Ascending aorta (tissue), 2 donors: ENCODE results near the gene CTDSPL. TPM values are rescaled to one million over a fixed set of nuclear protein-coding genes. Genes with fewer than 3 reads are reported as not detected.

Source experiments
- DNase-seq, 2 donors: peaks; one replicate each; pipeline ENCODE4 v3.0.0-alpha.2; 2019; ENCODE audit warnings: low spot score in 2 of 2
- H3K27ac ChIP-seq, 2 donors: fragments of 200-600 bp; sonication (generic); one replicate each; pipeline ENCODE4 v1.5.1; 2016 to 2017; ENCODE audit warnings: mild to moderate bottlenecking in 1 of 2
- H3K27me3 ChIP-seq: fragments of 200-600 bp; sonication (generic); one replicate; pipeline ENCODE4 v1.5.1; 2017
- H3K36me3 ChIP-seq, 2 donors: fragments of 200-600 bp; sonication (generic); one replicate each; pipeline ENCODE4 v1.5.1; 2016
- H3K4me1 ChIP-seq, 2 donors: fragments of 200-600 bp; sonication (generic); one replicate each; pipeline ENCODE4 v1.5.1; 2016 to 2017; ENCODE audit warnings: mild to moderate bottlenecking in 1 of 2
- H3K4me3 ChIP-seq, 2 donors: fragments of 200-600 bp; sonication (generic); one replicate each; pipeline ENCODE4 v1.5.1; 2016 to 2017; ENCODE audit warnings: mild to moderate bottlenecking in 1 of 2
- H3K9me3 ChIP-seq, 2 donors: fragments of 200-600 bp; sonication (generic); one replicate each; pipeline ENCODE4 v1.5.1; 2016
- intact Hi-C: fragments of 100-400 bp; cut with DNase I; formaldehyde crosslinking; loops from one replicate; pipeline ENCODE4 v1.15.1; 2023
- total RNA-seq: library from RNA; depleted of rRNA; stranded (reverse); fragments of >200 nt; gene quantifications from one replicate; pipeline ENCODE4 v1.1.0, GENCODE V29; 2016
- TF ChIP-seq, protein P1 (sequence below), 3 experiments: fragments of 200-600 bp in 2 of 3; fragments of 450-650 bp in 1 of 3; sonication (generic) in 2 of 3; IDR thresholded peaks; one replicate each; pipeline ENCODE4 v1.5.1; 2016 to 2019; ENCODE audit warnings: antibody characterized with exemption in 3 of 3, mild to moderate bottlenecking in 1 of 3, moderate library complexity in 1 of 3

Gene CTDSPL
- total RNA-seq, 1 donor from 2014 or later: 80.9 TPM

DNA sequence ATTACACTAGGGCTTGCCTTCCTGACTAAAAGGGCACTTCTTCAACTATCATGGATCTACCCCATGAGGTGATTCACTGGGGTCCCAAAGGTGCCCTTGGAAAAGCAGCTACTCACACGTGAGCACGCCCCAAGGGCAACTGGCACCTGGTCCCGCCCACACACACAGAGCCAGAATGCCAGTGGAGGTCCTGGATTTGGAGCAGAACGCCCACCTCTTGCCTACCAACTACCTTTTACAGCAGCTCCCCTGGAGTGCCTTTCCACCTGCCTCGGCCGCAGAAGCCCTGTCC is 1.8 kb upstream of the CTDSPL start:
- DNase-seq: no peak
- Histone ChIP-seq H3K4me3 (peak overlapping the region in 1 of 2 donors; percentile 86), H3K27me3 (no peaks in the 10 kb centered on the region), H3K4me1 (peaks cover 7 to 22% of the 10 kb centered on the region in 2 donors), H3K36me3 (no peaks in the 10 kb centered on the region), H3K9me3 (no peaks in the 10 kb centered on the region), H3K27ac (peak overlapping the region; percentile 83 to 92)
- intact Hi-C loops: no loop called here
- TF ChIP-seq, protein P1, sequence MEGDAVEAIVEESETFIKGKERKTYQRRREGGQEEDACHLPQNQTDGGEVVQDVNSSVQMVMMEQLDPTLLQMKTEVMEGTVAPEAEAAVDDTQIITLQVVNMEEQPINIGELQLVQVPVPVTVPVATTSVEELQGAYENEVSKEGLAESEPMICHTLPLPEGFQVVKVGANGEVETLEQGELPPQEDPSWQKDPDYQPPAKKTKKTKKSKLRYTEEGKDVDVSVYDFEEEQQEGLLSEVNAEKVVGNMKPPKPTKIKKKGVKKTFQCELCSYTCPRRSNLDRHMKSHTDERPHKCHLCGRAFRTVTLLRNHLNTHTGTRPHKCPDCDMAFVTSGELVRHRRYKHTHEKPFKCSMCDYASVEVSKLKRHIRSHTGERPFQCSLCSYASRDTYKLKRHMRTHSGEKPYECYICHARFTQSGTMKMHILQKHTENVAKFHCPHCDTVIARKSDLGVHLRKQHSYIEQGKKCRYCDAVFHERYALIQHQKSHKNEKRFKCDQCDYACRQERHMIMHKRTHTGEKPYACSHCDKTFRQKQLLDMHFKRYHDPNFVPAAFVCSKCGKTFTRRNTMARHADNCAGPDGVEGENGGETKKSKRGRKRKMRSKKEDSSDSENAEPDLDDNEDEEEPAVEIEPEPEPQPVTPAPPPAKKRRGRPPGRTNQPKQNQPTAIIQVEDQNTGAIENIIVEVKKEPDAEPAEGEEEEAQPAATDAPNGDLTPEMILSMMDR (IDR thresholded peaks at IDR 0.05): no peak

DNA sequence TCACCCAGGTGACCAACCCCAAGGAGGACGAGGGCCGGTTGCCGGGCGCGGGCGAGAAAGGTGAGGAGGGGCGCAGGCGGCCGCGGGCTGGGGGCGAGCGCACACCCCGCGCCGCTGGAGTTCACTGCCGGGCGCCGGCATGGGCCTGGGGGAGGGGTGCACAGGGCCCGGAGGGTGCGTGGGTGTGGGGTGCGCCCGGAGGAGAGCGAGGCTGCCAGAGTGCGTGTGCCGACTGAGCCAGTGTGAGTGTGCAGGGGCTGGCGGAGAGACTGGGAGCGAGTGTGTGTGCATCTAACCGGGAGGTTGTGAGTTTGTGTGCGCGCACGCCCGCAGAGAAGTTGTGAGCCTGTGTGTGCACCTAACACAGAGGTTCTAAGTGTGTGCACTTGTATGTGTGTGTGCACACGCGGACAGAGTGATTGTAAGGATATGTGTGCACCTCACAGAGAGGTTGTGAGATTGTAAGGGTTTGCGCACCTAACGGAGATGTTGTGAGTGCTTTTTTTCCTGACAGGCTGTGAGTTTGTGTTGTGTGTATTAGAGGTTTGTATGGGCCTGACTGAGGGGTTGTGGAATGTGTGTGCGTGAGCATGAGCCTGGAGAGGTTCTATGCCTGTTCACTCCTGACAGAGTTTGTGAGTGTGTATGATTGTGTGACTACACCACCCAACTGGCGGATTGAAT is 681 bp downstream of the CTDSPL start:
- Histone ChIP-seq H3K27me3 (no peaks in the 10 kb centered on the region), H3K9me3 (no peaks in the 10 kb centered on the region), H3K4me3 (peak overlapping the region; percentile 57 to 86), H3K27ac (peak overlapping the region; percentile 77 to 79), H3K4me1 (peaks cover 4 to 19% of the 10 kb centered on the region in 2 donors), H3K36me3 (no peaks in the 10 kb centered on the region)
- peak in 1 of 2 donors; percentile 78 for DNase-seq
- TF ChIP-seq, protein P1 (IDR thresholded peaks at IDR 0.05): no peak
- intact Hi-C loops: no loop called here

DNA sequence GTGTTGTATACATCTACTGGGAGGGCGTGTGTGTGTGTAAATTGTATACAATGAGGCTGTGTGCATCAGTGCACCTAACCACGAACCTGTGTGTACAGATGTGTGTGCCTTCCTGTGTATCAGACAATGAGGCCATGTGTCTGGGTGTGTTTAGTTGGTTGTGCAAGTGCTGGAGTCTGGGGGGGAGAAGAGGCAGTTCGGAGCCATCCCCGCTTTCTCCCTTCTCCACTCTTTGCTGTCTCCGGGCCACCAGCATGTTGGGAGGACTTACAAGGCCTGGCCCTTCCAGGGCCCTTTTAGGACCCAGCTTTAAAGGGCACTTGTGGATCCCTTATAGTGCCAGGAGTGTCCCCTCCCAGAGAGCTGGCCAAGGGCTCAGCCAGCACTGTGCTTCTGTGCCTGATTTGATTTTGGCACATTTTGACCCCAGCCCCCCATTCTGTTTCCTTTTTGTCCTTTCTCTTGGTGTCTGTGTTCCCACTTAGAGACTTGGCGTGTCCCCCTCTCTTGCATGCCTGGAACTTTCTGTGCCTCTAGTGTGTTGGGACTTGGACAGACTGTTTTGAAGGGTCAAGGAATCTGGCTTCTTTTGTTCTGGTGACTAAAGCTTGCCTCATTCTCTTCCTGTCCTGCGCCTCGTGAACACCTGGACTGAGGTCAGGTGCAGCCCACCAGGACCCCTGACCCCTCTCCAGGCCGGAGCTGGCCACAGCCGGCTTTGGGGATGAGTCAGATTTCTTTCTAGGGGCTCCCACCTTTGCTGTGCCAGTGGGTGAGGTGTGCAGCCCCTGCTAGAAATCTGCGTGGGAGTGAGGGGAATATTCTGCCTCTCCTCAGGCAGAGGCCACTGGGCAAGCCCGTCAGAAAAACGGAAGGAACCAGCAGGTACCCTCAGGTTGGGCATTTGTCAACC is 1.5 kb downstream of the CTDSPL start:
- peak overlapping the region; percentile 77 to 79 for H3K27ac ChIP-seq
- H3K36me3 ChIP-seq: no peaks in the 10 kb centered on the region
- H3K4me3 ChIP-seq: peak overlapping the region; percentile 57 to 86
- no peak for DNase-seq
- H3K9me3 ChIP-seq: no peaks in the 10 kb centered on the region
- no peaks in the 10 kb centered on the region for H3K27me3 ChIP-seq
- H3K4me1 ChIP-seq: peaks cover 4 to 19% of the 10 kb centered on the region in 2 donors
- intact Hi-C loops: no loop called here
- TF ChIP-seq, protein P1 (IDR thresholded peaks at IDR 0.05): no peak

DNA sequence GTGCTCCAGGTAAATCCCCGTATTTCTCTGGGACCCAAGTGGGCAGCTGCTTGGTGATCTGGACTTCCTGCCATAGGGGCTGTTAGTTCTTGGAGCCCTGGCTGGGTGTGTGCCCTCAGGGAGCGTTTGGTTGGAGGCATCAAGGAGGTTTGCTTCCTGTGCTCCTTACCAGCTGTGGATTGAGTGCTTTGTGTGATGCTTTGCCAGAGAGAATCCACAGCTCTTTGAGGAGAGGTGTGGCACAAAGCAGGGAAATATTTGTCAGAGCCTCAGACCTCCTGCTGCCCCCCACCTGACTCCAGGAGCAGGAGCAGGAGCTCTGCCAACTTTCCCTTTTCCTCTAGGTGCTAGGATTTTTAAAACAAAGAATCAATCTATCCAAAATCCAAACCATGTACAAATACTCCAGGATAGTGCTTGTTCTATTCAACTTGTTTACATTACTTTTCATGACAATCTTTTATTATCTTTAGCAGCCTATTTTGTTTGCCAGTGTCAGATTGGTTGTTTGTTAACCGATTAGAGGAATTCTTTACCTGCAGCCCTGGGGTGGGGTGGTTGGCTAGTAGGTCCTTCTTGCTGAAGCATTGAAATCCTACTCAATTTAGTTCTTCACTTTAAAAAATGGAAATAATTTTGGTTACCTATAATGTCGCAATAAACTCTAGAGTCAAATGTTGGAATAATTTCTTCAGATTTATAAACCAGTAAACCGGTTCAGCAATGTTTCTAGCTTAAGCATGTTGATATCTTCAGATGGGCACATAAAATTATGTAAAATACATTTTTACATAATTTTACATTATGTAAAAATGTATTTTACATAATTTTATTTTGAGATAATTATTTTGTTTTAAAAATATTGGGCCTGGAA is 2.5 kb downstream of the CTDSPL start:
- H3K36me3 ChIP-seq: no peaks in the 10 kb centered on the region
- H3K9me3 ChIP-seq: no peaks in the 10 kb centered on the region
- H3K27ac ChIP-seq: peak overlapping the region; percentile 77 to 79
- TF ChIP-seq, protein P1 (IDR thresholded peaks at IDR 0.05): no peak
- no peak for DNase-seq
- H3K27me3 ChIP-seq: no peaks in the 10 kb centered on the region
- H3K4me3 ChIP-seq: peak overlapping the region in 1 of 2 donors; percentile 86
- intact Hi-C loops: no loop called here
- peaks cover 4 to 19% of the 10 kb centered on the region in 2 donors for H3K4me1 ChIP-seq

DNA sequence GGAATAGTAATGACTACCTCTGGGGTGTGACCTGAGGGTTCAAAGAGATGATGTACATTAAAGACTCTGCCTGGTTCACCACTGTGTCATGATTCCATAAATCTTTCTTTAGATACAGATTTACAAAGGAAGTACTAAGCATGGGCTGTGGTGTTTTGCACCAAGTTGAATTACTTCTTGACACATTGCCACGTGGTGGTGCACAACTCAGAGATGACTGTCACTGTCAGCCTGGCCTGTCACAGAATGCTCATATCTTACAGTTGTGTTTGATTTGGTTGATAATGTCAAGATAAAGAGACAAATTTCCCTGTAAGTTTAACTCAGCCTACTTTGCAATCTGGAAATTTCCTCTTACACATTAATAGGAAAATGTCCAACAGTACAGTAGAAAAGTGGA is 3.2 kb downstream of the CTDSPL start:
- Histone ChIP-seq H3K27ac (no peak overlapping the region), H3K9me3 (peaks cover 0 to 6% of the 10 kb centered on the region in 2 donors)

More for the DNA sequence above, 3.2 kb downstream of the CTDSPL start:
- Histone ChIP-seq H3K36me3 (no peaks in the 10 kb centered on the region), H3K27me3 (no peaks in the 10 kb centered on the region), H3K4me3 (no peak overlapping the region), H3K4me1 (peaks cover 2 to 15% of the 10 kb centered on the region in 2 donors)
- no peak for DNase-seq
- TF ChIP-seq, protein P1 (IDR thresholded peaks at IDR 0.05): no peak
- intact Hi-C loops: no loop called here
